Activated naive CD8-positive, alpha-beta T cell treated with anti-CD3 and anti-CD28 coated beads, Interleukin-2, amount 50 U/mL, for 24 hours (primary cell): ENCODE data around the gene ZBTB22.

Source experiments
- ATAC-seq: fragments of 150-1000 bp; cut with Tn5 transposase; one replicate; pipeline ENCODE4 v1.10.0; 2021
- DNase-seq: peaks from one replicate; pipeline ENCODE4 v3.0.0; 2021
- H3K27ac Mint-ChIP-seq: one replicate; pipeline ENCODE4 v1.8.0; 2021; ENCODE audit warnings: mild to moderate bottlenecking, mixed read lengths
- H3K27me3 Mint-ChIP-seq: one replicate; pipeline ENCODE4 v1.8.0; 2021; ENCODE audit warnings: mixed read lengths
- H3K36me3 Mint-ChIP-seq: one replicate; pipeline ENCODE4 v1.8.0; 2021; ENCODE audit warnings: low read depth, mixed read lengths
- H3K4me1 Mint-ChIP-seq: one replicate; pipeline ENCODE4 v1.8.0; 2021; ENCODE audit warnings: mixed read lengths
- H3K4me3 Mint-ChIP-seq: one replicate; pipeline ENCODE4 v1.8.0; 2021; ENCODE audit warnings: mild to moderate bottlenecking, moderate library complexity, mixed read lengths
- H3K9me3 Mint-ChIP-seq: one replicate; pipeline ENCODE4 v1.8.0; 2021; ENCODE audit warnings: mixed read lengths

ZBTB22 gene

GRCh38 chr6:33298773-33299236, 18.7 kb downstream of the ZBTB22 start, which contains the start of gene RGL2:
TSS of gene RGL2 (minus strand) at chr6:33298942. CDS start at chr6:33298610, 332 bp downstream.
- peak within 1 kb of the TSS; percentile 93 for H3K4me3 Mint-ChIP-seq
- H3K4me1 Mint-ChIP-seq, result peaks cover 36% of the 10 kb centered on the region
- ATAC-seq (peak; percentile 21), DNase-seq (peak; percentile 69)
- H3K9me3 Mint-ChIP-seq, result no peaks in the 10 kb centered on the region
- H3K27ac Mint-ChIP-seq, result peak within 1 kb of the TSS; percentile 98
- H3K36me3 Mint-ChIP-seq, result peaks cover 34% of the 10 kb centered on the region
- no peaks in the 10 kb centered on the region for H3K27me3 Mint-ChIP-seq

DNA sequence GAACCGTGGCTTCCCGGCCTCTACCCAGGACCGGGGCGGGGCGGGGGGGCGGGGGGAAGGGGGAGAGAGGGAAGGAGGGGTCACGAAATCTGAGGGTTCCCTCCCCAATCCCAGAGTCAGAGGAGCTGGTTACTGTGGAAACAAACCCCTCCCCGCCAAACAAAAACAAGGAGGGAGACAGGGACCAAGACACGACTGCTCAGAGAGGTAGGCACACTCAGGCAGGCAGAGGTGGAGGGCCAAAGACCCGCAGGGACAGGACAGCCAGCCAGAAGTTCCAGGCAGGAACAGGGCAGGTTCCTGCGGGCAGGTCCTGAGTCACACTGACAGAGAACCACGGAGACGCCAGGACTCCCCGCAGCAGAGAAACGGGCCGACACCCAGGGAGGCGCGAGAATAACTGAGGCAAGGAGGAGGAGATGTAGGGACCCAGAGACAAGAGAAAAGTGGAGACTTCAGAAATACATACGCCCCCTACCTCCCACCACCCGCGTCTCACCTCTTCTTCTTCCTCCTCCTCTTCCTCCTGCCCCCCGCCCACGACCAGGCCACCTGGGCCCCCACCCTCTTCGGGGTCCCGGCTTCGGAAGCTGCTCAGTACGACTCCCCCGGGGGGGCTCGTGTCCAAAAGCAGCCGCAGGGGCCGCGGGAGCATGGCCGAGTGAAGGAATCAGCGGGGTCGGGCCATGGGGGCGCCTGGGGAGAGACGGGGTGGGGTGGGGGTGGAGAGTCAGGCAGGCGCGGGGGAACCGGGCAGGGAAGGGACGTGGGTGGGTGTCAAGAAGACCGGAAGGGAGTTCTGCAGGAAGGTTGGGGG, 19.4 kb downstream of the ZBTB22 start:
- Mint-ChIP-seq H3K4me3 (peak overlapping the region; percentile 93), H3K36me3 (peaks cover 29% of the 10 kb centered on the region), H3K27ac (peak overlapping the region; percentile 98), H3K4me1 (peaks cover 33% of the 10 kb centered on the region), H3K27me3 (no peaks in the 10 kb centered on the region), H3K9me3 (no peaks in the 10 kb centered on the region)
- DNase-seq (peak; percentile 66), ATAC-seq (peak; percentile 44)

DNA sequence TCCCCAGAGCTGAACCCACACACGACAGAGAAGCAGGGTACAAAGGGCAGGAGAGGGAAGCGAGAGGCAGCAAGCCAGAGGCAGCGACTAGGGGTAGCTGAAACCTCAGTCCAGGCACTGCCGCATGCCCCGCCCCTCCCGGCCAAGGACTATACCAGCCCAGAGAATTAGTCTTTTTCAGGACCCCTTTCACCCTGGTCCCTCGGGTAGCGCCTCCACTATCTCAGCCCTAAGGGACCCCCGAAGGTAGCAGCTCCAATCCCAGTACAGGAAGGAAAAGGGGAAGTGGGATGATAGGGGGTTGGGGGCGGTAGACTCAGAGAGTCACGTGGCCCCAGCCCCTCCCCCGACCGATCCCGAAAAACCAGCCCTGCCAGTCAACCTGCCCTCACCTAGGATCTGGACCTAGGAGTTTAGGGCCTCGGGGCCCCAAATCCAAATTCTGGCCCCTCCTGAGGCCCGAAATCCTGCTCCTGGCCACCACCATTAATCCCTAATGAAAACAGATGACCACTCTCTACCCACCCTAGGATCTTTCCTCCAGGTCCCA, 20.1 kb downstream of the ZBTB22 start:
- DNase-seq, result no peak
- Mint-ChIP-seq H3K27ac (peak overlapping the region; percentile 59), H3K36me3 (peaks cover 30% of the 10 kb centered on the region), H3K27me3 (no peaks in the 10 kb centered on the region), H3K4me1 (peaks cover 34% of the 10 kb centered on the region), H3K9me3 (no peaks in the 10 kb centered on the region), H3K4me3 (peak overlapping the region; percentile 93)
- no peak for ATAC-seq

GRCh38 chr6:33296797-33297405, 20.6 kb downstream of the ZBTB22 start:
- H3K27me3 Mint-ChIP-seq, result no peaks in the 10 kb centered on the region
- H3K27ac Mint-ChIP-seq, result peak overlapping the region; percentile 59
- no peak for ATAC-seq
- peak overlapping the region; percentile 93 for H3K4me3 Mint-ChIP-seq
- no peaks in the 10 kb centered on the region for H3K9me3 Mint-ChIP-seq
- DNase-seq, result no peak
- H3K4me1 Mint-ChIP-seq, result peaks cover 36% of the 10 kb centered on the region
- H3K36me3 Mint-ChIP-seq, result peaks cover 24% of the 10 kb centered on the region

GRCh38 chr6:33295621-33296369, 21.7 kb downstream of the ZBTB22 start:
- Mint-ChIP-seq H3K4me3 (peak overlapping the region; percentile 25), H3K27me3 (no peaks in the 10 kb centered on the region), H3K4me1 (peaks cover 37% of the 10 kb centered on the region), H3K36me3 (peaks cover 22% of the 10 kb centered on the region), H3K27ac (peak overlapping the region; percentile 10), H3K9me3 (no peaks in the 10 kb centered on the region)
- DNase-seq, result no peak
- ATAC-seq, result no peak

DNA sequence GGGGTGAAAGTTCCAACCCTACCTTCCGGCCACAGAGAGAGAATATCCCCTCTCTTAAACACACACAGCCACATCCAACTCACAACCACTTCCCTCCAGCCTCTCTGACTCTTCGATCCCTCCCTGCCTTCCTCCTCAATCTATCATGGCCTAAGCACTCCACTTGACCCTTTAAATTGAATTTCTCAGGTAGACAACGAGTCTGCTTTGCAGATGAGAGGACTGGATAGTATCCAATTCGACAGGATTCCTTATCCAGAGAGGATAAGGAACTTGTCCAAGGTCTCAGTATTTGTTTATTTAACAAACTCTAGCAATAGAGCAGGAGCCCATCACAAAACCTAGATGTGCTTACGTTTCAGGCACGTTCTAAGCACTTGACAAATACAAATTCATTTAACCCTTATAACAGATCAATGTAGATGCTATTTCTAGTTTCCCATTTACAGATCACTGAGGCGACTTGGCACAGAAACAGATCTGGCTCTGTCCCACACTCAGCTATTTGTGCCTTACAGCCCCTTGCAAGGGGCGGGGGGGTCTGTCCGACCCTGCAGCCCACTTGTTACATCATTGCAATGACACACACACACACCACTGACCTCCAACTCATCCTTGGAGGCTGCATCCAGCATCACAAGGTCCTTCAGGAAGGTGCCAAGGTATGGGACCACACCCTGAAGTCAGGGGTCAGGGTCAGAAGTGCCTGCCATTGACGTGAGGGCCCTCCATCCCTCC, 23.3 kb downstream of the ZBTB22 start:
- Mint-ChIP-seq H3K36me3 (peaks cover 25% of the 10 kb centered on the region), H3K4me1 (peaks cover 36% of the 10 kb centered on the region), H3K27ac (no peak overlapping the region), H3K27me3 (no peaks in the 10 kb centered on the region), H3K9me3 (no peaks in the 10 kb centered on the region), H3K4me3 (no peak overlapping the region)
- ATAC-seq (no peak), DNase-seq (no peak)

GRCh38 chr6:33292996-33293682, 24.4 kb downstream of the ZBTB22 start:
- ATAC-seq, result no peak
- H3K9me3 Mint-ChIP-seq, result no peaks in the 10 kb centered on the region
- no peak overlapping the region for H3K4me3 Mint-ChIP-seq
- peaks cover 26% of the 10 kb centered on the region for H3K36me3 Mint-ChIP-seq
- DNase-seq, result no peak
- no peaks in the 10 kb centered on the region for H3K27me3 Mint-ChIP-seq
- no peak overlapping the region for H3K27ac Mint-ChIP-seq
- H3K4me1 Mint-ChIP-seq, result peaks cover 38% of the 10 kb centered on the region

DNA sequence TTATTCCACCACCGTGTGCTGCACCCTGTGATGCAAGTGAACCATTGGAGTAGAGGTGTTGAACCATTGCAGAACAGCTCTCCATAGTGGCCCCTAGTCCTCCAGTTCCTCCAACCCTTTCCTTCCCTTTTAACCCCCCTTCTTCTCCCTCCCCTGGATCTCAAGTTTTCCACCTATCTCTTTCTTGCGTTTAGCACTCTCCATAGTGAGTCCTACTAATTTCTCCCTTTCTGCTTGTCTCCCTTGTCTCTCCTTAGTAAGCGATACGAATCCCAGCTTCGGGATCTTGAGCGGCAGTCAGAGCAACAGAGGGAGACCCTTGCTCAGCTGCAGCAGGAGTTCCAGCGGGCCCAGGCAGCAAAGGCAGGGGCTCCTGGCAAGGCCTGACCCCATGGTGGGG, 27.1 kb downstream of the ZBTB22 start:
- no peaks in the 10 kb centered on the region for H3K9me3 Mint-ChIP-seq
- ATAC-seq, result no peak
- H3K4me1 Mint-ChIP-seq, result peaks cover 45% of the 10 kb centered on the region
- H3K36me3 Mint-ChIP-seq, result peaks cover 43% of the 10 kb centered on the region
- peak overlapping the region; percentile 96 for H3K27ac Mint-ChIP-seq
- no peaks in the 10 kb centered on the region for H3K27me3 Mint-ChIP-seq
- DNase-seq, result no peak
- H3K4me3 Mint-ChIP-seq, result peak overlapping the region; percentile 97

GRCh38 chr6:33289784-33290315, 27.7 kb downstream of the ZBTB22 start:
- peaks cover 45% of the 10 kb centered on the region for H3K36me3 Mint-ChIP-seq
- ATAC-seq, result no peak

DNA sequence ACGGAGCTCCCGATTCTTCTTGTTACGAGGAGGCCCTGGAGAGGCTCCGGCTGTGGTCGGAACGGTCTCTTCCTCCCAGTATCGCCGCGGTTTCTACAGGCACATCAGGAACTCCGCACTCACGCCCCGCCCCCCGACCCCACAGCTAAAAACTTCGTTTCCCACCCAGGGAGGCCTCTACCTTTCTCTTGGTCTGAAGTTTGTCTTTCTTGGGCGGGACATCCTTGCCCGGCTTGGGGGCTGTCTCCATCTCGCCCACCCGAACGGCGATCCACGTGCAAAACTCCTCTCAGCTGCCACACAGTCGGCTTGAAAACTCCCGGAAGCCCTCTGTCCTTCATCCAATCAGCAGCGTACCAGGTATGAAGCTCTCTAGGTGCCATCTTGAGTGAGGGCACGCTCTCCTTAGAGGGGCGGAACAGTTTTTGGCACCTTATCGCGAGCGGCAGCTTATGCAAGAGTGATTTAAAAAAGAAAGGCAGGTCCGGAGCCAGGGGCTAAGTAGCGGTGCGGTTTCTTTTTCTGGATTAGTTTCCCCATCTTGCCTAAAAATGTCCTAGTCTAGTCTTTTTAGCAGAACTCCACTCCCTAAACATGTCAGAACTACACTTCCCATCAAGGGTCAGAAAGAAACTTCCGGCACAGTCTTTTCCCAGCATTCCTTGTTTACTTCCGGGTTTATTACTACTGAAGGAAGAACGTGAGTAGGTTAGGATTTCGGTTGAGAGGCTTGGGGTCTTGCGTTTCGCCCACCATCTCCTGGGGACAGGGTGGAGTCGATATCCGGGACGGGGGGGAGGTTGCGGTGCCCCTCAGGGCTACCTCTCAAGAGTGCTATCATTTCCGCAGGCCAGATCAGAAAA, 28.4 kb downstream of the ZBTB22 start, which contains the start of the genes PFDN6 and WDR46:
Gene PFDN6 (plus strand): TSS at position 681 of the 863 bp plus-strand sequence. CDS start 256 bp downstream, outside the sequence.
Gene WDR46 (minus strand): TSS at position 319 of the 863 bp plus-strand sequence. CDS start 69 bp downstream, at position 250.
- peak within 1 kb of the TSS; percentile 96 for H3K27ac Mint-ChIP-seq
- H3K9me3 Mint-ChIP-seq, result no peaks in the 10 kb centered on the region
- H3K36me3 Mint-ChIP-seq, result peaks cover 46% of the 10 kb centered on the region
- H3K4me3 Mint-ChIP-seq, result peak within 1 kb of the TSS; percentile 97
- peak; percentile 97 for ATAC-seq
- H3K4me1 Mint-ChIP-seq, result peaks cover 45% of the 10 kb centered on the region
- DNase-seq, result peak; percentile 75
- no peaks in the 10 kb centered on the region for H3K27me3 Mint-ChIP-seq

More at GRCh38 chr6:33289784-33290315, 27.7 kb downstream of the ZBTB22 start:
- Mint-ChIP-seq H3K27ac (peak overlapping the region; percentile 96), H3K9me3 (no peaks in the 10 kb centered on the region), H3K4me3 (peak overlapping the region; percentile 97), H3K4me1 (peaks cover 45% of the 10 kb centered on the region), H3K27me3 (no peaks in the 10 kb centered on the region)
- no peak for DNase-seq

- DNase-seq (no peak), ATAC-seq (no peak)
- Mint-ChIP-seq H3K4me1 (peaks cover 45% of the 10 kb centered on the region), H3K27ac (peak overlapping the region; percentile 96), H3K27me3 (no peaks in the 10 kb centered on the region), H3K4me3 (peak overlapping the region; percentile 97), H3K9me3 (no peaks in the 10 kb centered on the region), H3K36me3 (peaks cover 44% of the 10 kb centered on the region)
Observed at GRCh38 chr6:33288141-33288920, 29.2 kb downstream of the ZBTB22 start.
